Measurements from ENCODE around the gene FAM72D.
"Not testable (repeated sequence)": the region's sequence is repeated elsewhere in the genome, so short reads cannot be mapped to it uniquely, and the experiment has no call there.

The FAM72D gene

DNA sequence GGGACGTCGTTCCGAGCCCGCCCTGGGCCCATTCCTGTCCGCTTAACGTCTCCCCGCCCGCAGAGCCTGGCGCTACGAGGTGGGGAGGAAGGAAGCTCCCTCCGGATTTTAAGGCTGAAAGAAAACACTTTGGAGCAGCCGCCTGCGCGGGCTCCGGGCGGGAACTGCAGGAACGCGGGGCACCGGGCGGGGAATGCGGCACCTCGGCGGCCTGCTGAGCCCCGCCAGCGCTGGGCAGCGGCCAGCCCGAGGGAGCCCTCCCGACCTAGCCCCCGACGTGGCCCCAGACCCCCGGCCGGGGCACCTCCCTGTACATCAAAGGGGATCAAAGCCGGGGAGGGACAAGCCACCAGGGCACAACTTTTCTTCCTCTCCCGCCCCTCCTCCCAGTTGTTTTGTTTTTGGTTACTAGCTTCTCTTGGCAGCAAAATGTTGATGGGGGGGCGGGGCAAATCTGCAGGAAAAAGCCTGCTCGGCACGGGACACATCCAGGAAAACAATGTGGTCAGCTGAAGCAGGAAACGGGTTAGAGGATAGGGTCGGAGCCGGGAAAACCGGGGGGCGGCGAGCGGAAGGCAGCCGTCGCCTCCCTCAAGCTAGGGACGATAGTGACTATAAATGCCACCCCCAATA is 2.1 kb upstream of the FAM72D start:
- DNase-seq: not testable (repeated sequence)

DNA sequence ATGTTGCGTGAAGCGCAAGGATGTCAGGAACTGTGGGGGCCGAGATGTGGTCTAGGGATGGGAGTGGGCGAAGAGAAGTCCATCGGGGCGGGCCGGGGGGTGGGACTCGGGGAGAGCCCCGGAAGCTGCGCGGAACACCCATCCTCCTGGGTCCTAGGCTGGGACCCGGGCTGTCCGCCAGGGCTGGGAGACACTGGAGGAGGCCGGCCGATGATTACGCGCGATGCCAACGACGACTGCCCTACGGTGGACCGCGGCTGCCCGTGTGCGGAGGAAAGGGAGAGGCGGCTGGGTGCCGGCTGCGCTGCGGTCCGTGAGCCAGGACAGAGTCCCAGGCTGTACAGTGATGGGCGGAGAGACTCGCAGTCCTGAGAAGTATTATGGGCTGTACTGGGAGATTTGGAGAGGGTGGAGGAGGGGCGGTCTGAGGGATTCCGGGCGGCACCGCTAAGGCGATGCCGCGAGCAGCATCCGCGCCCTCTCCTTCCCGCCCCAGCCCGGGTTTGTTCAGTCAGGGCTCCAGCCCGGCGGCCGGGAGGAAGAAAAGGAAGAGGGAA is 1.0 kb upstream of the FAM72D start:
- DNase-seq: not testable (repeated sequence)

DNA sequence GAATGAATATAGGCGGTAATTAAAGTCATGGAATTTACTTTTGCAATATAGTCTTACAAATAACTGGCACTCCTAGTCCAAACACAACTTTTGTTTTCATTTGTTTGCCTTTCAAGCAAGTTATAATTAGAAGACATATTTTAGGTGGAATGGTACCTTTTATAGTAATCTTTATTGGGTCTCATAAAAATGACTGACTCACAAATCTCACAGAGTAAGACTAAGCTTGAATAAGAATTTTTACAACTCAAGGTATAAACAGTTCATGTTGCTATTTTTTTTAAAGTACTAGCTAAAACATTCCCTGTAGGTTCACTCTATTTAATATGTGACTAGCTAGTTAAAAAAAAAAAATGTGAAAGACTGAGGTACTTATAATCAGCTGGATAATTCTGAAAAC is 6.0 kb downstream of the FAM72D start:
- not testable (repeated sequence) for DNase-seq

DNA sequence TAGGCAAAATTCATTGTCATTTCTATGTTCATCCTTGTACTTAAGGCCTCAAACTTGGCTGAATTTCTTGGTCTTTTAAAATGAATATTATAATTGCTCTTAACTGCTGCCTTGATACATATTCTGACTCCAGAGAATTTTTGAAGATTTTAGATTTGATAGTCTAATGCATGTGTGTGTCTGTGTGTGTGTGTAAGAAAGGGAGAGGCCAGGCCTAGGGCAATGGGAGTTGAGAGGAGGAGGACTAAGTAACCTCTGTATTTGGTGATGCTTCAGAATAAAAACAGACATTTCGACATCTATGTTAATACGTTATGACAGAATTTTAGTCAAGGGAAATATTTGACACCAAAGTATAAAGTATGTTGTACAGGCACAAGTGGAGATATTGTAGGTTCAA is 7.5 kb downstream of the FAM72D start:
- not testable (repeated sequence) for DNase-seq

DNA sequence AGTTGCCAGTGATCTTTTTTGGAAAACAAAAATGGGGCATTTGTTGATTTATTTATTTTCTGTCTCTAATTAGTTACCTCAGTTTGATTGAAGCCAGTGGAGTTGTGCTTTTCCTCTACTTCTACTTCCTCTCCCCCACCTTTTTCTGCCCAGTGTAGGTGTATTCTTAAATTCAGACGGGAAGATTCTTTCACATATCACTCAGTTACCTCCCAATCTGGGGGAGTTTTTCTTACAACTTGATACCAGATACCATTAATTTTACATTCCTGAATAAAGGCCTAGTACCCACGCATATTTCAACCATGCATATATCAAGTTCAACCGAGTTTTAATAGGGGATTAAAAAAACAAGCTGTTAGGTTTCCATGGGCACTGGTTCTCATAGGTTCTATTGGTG is 15.9 kb downstream of the FAM72D start:
- not testable (repeated sequence) for DNase-seq

DNA sequence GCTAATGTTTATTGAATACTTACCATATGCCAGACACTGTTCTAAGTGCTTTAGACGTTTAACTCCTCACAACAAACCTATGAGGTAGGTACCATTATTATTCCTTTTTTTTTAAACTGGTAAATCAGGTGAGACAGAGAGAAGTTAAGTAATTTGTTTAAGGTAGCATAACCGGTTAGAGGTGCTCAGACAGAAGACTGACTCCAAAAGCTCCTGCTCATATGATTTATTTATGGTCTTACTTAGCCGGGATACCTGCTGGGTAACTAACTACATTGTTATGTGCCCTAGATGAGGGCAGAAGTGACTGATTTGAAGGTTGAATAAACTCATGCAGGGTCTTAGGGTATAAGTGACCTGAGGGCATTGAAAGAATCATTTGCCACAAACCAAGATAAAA is 16.9 kb downstream of the FAM72D start:
- DNase-seq: not testable (repeated sequence)

DNA sequence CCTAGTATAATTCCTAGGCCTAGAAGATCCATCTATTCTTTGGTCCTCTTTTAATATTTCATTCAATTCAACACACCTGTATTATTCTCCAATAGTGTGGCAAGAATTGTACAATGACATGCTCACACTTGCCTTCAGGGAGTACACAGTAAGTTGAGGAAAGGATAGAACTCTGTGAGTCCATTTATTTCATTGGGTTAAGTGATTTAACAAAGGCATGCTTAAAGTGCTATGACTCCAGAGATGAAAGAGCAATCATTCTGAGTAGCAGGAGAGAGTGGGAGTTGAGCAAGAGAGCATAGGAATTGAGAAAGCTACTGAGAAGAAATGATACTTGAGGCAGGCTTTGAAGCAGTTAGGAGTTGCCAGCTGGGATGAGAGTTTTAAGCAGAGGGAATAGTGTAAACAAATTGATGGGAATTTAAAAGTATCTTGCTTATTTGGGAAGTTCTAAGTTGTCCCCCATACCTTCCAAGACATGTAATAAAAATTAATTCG is 18.8 kb downstream of the FAM72D start:
- not testable (repeated sequence) for DNase-seq

DNA sequence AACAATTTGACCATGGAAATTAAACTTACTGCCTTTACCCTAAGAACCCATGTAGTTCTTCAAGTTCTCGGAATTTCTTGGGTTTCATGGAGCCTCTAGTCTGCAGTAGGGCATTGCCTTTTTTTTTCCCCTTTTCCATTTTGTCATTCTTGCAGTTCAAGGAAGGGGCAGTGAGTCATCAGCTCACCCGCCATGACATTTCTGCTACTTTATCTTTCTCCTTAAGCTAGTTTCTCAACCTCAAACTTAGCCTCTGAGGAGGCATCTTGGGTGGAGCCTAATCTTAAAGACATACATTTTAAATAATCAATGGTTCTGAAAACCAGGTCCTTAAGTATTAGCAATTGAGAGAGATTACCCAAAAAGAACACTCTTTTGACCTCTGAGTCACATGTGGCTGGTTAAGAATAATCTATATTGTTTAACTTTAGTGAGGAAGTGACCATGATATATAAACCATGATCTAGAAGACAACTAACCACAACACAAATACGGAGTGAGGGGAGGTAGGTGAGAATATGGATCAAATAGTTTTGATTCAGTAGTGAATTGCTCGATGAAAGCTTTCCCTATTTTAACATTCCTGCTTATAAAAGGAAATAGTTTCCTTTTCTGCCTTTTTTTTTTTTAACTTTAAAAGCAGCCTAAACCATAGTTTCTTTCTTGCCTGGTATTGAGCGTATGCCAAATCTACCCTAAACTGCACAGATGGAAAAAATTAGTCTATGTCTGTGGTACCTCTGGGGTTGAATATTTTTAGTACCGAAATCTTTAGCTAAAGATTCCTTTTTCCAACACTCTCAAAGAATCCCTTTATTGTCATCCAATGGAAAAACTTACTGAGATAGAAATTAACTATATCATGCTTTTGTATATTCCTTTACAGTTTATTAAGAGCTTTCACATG is 20.1 kb downstream of the FAM72D start:
- DNase-seq: not testable (repeated sequence)

DNA sequence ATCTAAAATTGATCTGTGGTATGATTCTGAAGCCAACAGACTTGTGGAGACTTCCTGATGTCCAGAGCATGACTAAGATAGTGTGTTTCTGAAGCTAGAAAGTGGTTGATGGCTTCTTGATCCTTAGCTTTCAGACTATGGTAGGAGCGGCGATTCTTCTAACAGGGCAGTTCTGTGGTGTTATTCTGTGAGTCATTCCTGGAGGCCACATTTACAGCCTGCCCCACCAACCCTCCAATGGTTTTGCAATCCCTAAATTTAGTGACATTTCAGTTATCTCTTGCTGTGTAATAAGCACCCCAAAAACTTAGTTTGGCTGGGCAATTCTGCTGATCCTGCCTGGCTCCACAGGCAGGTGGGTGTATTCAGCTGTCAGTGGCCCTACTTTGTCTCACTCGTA is 24.1 kb downstream of the FAM72D start:
- not testable (repeated sequence) for DNase-seq

DNA sequence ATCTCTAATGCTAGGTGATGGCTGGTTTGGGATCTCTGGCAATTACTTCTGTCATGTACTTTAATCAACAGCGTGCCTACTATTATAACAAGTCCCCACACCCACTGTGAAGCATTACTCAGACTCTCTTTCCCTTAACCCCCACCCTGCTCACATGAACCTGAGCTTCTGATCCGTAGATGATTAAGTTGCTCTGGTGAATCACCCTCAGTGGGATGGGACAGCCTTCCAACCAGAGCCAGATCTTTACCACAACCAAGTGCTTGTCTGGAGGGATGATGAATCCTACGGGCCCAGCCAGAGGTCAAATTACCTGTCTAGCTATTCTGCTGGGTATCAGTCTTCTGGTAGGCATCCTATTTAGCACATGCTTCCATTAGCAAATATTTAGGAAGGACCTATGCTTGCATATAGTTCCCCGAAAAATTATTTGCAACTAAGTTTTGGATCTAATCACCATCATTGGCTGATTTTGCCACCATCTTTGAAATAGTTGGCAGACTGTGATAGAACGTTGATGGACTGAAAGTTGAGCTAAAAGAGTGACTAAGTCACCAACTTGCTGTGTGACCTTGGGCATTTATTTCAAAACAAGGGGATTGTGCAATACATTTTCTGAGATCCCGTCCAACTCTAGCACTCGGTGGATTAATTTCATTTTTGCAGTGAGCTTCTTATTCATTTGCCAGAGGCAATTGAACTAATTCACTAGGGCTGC is 26.7 kb downstream of the FAM72D start:
- DNase-seq: not testable (repeated sequence)

DNA sequence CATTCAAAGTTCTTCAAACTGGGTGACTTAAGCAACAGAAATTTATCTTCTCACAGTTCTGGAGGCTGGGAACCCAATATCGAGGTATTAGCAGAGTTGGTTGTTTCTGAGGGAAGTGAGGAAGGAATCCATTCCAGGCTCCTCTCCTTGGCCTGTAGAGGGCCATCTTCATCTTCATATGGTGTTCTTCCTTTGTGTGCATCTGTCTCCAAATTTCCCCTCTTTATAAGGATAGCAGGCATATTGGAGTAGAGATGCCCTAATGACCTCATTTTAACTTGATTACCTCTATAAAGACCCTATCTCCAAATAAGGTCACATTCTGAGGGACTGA is 27.3 kb downstream of the FAM72D start:
- not testable (repeated sequence) for DNase-seq

DNA sequence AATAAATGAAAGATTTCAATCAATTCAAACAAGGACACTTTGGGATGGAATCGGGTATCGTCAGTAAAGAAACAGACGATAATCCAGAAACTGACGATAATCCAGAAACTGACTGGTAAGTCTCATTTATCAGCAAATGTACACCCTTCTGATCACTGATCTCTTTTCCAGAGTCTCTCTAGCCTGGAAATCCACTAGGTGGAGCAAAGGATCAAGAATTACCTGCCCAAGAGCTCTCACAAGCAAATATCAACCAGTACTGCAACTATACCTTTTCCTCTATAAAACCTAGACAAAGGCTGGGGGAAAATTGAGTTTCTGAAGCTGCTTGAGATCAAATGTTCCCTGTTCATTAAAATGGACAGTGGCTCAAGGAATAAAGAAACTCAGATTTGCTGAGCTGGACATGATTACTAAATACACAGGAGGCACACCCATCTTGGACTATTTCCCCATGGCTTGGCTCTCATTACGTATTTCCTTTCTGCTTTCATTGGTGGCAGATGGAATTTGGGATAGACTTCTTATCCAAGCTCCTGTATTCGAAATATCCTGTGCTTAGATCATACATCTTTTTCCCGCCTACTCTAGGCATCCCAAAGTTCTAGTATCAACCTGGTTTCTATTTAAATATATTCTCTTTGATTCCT is 28.3 kb downstream of the FAM72D start:
- DNase-seq: not testable (repeated sequence)

DNA sequence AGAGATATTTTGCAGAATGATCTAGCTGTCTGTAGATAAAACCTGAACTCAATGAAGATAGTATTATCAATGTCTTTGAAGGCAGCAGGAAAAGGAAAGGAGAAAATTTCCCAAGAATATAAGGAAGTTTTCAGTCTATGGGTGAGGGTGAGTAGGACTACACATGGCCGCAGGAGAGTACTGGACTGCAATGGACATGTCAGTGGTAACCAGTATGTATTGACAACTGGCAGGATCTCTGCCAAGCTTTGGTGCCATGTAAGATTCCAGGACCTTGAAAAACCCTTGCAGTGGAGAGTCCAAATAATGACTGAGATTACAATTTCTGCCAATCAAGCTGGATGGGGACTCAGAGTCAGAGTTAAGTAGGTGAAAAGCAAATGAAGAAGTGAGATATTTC is 29.3 kb downstream of the FAM72D start:
- DNase-seq: not testable (repeated sequence)

DNA sequence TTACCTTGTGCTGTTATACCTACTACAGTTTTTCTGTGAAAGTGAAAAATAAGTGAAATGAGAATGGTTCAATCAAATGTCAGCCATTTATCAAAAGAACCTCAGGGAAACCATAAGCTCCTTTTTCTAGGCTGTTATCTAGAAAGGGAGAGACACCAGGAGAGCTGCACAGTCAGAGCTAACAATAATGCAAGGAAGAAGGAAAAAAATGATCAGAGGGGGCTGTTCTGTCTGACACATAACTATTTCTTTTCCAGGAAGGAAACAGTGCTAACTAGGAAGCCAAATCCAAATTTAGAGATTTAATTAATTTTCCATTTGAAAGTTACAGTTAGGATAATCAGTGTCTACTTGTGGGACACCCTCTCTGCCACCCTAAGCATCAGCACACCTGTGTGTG is 31.4 kb downstream of the FAM72D start:
- not testable (repeated sequence) for DNase-seq

DNA sequence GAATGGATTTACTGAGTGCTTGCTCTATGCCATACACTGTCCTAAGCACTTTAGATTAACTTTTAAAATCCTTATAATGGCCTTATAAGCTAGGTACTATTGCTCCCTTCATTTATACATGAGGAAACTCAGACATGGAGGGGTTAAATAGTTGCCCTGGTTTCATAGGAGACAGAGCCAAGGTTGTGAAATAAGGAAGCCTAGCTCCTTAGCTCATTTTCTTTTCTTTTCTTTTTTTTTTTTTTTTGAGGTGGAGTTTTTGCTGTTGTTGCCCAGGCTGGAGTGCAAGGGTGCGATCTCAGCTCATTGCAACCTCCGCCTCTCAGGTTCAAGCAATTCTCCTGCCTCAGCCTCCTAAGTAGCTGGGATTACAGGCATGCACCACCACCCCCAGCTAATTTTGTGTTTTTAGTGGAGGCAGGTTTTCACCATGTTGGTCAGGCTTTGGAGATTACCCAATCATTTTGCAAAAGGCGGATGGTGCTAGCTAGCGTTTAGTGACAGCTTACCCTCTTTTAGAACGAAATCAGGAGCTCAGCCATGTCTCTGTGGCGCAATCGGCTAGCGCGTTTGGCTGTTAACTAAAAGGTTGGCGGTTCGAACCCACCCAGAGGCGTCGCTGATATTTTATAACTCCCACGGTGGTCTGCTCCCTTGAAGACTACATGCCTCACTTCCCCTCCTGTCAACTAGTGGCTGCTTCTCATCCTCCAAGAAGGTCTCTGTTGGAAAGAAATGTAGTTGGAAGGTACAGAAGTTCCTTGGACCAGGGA is 33.1 kb downstream of the FAM72D start:
- DNase-seq: not testable (repeated sequence)

DNA sequence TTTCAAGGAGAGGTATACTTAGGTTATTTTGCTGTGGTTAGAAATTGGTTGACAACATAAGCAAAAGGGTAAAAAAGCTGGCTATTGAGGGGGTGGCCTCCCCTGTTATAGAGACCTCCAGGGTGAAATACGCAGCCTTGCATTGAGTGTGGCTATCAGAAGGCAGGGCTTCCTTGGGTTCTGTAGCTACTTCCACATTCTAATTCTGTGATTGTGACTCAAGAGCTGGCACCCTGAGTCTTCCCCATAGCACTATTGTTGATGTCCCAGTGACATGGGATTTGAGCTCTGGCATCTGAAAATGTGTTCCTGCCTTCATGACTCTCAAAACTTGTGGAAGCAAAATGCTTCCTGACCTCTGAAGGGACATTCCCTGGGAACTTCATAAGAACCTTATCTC is 38.7 kb downstream of the FAM72D start:
- DNase-seq: not testable (repeated sequence)

DNA sequence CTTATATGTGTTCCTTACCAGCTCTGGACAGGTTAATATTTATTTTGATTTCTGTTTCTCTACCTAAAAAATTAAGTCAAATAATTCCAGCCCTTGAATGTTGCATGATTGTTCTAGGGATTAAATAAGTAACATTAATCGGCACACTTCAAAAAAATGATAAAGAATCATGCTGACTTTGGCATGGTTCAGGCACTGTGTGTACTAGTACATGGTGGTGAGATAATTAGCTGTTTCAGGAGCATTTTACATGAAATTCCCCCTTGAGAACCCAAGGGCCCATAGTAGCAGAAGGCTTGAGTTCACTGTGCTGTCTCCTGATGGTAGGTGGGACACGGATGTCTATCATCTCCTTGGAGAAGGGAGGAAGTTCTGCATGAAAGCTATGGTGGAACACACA is 44.8 kb downstream of the FAM72D start:
- DNase-seq: not testable (repeated sequence)

DNA sequence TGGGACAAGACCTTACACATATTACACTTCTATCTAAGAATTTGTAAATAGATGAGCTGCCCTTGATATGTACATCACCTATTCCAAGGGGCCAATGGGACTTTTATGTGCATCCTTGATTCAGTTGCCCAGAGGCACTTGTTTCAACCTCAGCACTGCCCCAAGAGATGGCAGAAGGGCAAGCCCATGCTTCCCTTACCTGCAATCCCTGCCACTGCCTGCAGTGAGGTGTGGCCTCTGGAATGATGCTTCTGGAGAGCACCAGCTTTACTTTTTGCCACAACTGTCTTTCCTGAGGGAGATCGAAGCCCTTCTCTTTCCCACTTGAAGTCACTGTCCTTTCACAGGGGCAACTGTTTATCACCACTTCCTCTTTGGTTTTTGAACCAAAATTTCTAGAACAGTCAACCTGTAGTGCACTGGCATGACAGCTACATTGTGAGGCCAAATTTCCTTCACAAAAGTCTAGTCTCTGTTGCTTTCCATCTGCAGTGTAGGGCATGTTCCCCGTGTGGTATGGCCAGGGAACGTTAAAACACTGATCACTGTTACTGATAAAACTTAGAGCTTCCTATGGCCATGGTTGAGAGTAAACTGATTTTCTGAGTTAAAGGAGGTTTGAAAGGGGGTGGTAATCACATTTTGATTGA is 48.6 kb downstream of the FAM72D start:
- not testable (repeated sequence) for DNase-seq

DNA sequence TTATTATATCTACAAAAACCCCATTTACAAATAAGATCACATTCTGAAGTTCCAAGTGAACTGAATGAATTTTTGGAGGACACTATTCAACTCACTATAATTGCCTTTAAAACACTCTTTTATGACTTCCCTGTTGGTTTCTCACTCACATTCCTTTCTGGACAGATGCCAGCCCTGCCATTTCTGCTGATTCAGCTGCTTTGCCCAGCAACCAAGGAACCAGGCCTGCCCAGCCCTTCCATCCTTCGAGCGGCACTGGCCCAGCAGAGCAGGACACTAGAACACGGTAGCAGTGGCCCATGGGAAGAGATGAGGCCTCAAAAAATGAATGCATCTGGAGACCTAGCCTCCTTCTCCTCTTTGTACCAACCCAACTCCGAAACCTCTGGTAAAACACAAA is 50.5 kb downstream of the FAM72D start:
- DNase-seq: not testable (repeated sequence)

DNA sequence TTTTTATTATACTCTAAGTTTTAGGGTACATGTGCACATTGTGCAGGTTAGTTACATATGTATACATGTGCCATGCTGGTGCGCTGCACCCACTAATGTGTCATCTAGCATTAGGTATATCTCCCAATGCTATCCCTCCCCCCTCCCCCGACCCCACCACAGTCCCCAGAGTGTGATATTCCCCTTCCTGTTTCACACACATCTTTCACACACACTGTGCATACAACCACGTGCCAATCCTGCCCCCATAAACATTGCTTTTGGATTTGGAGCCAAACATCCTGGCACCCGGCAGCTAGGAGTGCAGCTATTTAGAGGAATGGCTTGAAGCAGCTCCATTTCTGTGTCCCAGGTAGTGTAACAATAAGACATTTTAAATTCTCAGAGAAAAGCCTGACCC is 51.4 kb downstream of the FAM72D start:
- DNase-seq: not testable (repeated sequence)

DNA sequence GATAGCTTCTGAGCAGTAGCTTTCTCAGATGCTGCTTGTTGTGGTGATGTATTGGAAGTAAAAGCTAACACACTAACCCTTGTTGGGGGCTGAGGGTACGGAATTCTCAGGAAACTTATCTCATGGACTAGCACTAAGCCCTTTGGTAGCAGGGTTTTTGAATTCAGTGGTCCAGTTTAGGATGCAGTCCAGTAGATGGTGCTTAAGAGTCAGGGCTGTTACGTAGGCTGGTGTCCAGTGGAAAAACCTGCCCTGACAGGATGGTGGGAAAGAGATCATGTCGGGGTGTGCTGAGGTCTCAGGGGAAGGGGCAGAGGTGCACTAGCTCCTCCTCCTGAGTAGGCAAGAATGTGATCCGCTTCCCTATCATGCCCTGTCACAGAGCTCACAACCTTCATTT is 59.6 kb downstream of the FAM72D start:
- not testable (repeated sequence) for DNase-seq

Data from KG1 (cell line).